HepG2 (cell line): ENCODE results near the gene YIF1A. TPM values are rescaled to one million over a fixed set of nuclear protein-coding genes. Genes with fewer than 3 reads are reported as not detected.

Experiments
- CBX5 ChIP-seq: sonication (generic); formaldehyde crosslinking; IDR thresholded peaks from 2 replicates; pipeline ENCODE4 v1.4.0; 2020; ENCODE audit warnings: missing genetic modification reagents, borderline replicate concordance
- FOXK2 ChIP-seq: fragments of 450-650 bp; IDR thresholded peaks from 2 replicates; pipeline ENCODE4 v1.6.1; 2016
- GATA4 ChIP-seq: sonication (generic); IDR thresholded peaks from 2 replicates; pipeline ENCODE4 v1.6.1; 2016; ENCODE audit warnings: antibody characterized with exemption, low read depth, borderline replicate concordance
- GLI4 ChIP-seq: sonication (generic); formaldehyde crosslinking; IDR thresholded peaks from 2 replicates; pipeline ENCODE4 v1.5.1; 2020; ENCODE audit warnings: missing genetic modification reagents, mild to moderate bottlenecking, moderate library complexity, borderline replicate concordance
- HNRNPL ChIP-seq: fragments of 200-400 bp; formaldehyde crosslinking; IDR thresholded peaks from 2 replicates; pipeline ENCODE4 v1.6.1; 2017; ENCODE audit warnings: mild to moderate bottlenecking, low read depth, low read length
- HOXA5 ChIP-seq: sonication (generic); formaldehyde crosslinking; IDR thresholded peaks from 2 replicates; pipeline ENCODE4 v1.4.0; 2020; ENCODE audit warnings: missing genetic modification reagents
- PAWR ChIP-seq: sonication (generic); formaldehyde crosslinking; IDR thresholded peaks from 2 replicates; pipeline ENCODE4 v1.4.0; 2020; ENCODE audit warnings: missing genetic modification reagents, mild to moderate bottlenecking, borderline replicate concordance
- RAD51 ChIP-seq: fragments of 450-650 bp; IDR thresholded peaks from 2 replicates; pipeline ENCODE4 v1.6.1; 2016; ENCODE audit warnings: borderline replicate concordance
- REPIN1 ChIP-seq: sonication (generic); formaldehyde crosslinking; IDR thresholded peaks from 2 replicates; pipeline ENCODE4 v1.8.0; 2022; ENCODE audit warnings: missing genetic modification reagents, low read depth, mild to moderate bottlenecking, borderline replicate concordance
- TAF1 ChIP-seq: sonication (generic); formaldehyde crosslinking; IDR thresholded peaks from 2 replicates; pipeline ENCODE4 v1.4.0; 2020; ENCODE audit warnings: missing genetic modification reagents
- TMF1 ChIP-seq: sonication (generic); formaldehyde crosslinking; IDR thresholded peaks from 2 replicates; pipeline ENCODE4 v1.8.1; 2022; ENCODE audit warnings: low read depth, missing genetic modification reagents
- ZNF101 ChIP-seq: sonication (generic); formaldehyde crosslinking; IDR thresholded peaks from 2 replicates; pipeline ENCODE4 v1.4.0; 2020; ENCODE audit warnings: mild to moderate bottlenecking, low read depth, missing genetic modification reagents, borderline replicate concordance
- ZNF296 ChIP-seq: sonication (generic); formaldehyde crosslinking; conservative IDR thresholded peaks from 2 replicates; pipeline ENCODE4 v1.5.0; 2020; ENCODE audit warnings: mild to moderate bottlenecking, missing genetic modification reagents
- ZNF30 ChIP-seq: sonication (generic); formaldehyde crosslinking; IDR thresholded peaks from 2 replicates; pipeline ENCODE4 v1.5.0; 2020; ENCODE audit warnings: mild to moderate bottlenecking, missing genetic modification reagents
- ZNF501 ChIP-seq: sonication (generic); formaldehyde crosslinking; IDR thresholded peaks from 2 replicates; pipeline ENCODE4 v1.5.1; 2020; ENCODE audit warnings: mild to moderate bottlenecking, moderate library complexity, missing genetic modification reagents
- ZNF614 ChIP-seq: IDR thresholded peaks from 2 replicates; pipeline ENCODE4 v1.6.1; 2018; ENCODE audit warnings: missing biosample characterization, missing genetic modification reagents, inconsistent platforms, borderline replicate concordance
- ZNF737 ChIP-seq: sonication (generic); formaldehyde crosslinking; IDR thresholded peaks from 2 replicates; pipeline ENCODE4 v1.5.0; 2020; ENCODE audit warnings: missing genetic modification reagents, mild to moderate bottlenecking, borderline replicate concordance
- ZNF766 ChIP-seq: sonication (generic); formaldehyde crosslinking; IDR thresholded peaks from 2 replicates; pipeline ENCODE4 v1.5.0; 2020; ENCODE audit warnings: missing genetic modification reagents, borderline replicate concordance
- ZNF781 ChIP-seq: sonication (generic); formaldehyde crosslinking; IDR thresholded peaks from 2 replicates; pipeline ENCODE4 v1.5.1; 2020; ENCODE audit warnings: borderline replicate concordance, mild to moderate bottlenecking, missing genetic modification reagents; ENCODE audit errors: not compliant biosample characterization
- ZSCAN25 ChIP-seq: sonication (generic); formaldehyde crosslinking; IDR thresholded peaks from 2 replicates; pipeline ENCODE4 v1.8.0; 2022; ENCODE audit warnings: mild to moderate bottlenecking, missing genetic modification reagents
- polyA plus RNA-seq, 8 experiments: library from polyadenylated mRNA; depleted of rRNA in 3 of 8; stranded (reverse) in 7 of 8; unstranded in 1 of 8; fragments of >200 nt; fragmentation: Illumina TruSeq in 4 of 8; extraction: Trizol in 4 of 8; gene quantifications; 2 replicates each; pipeline versions ENCODE4 v1.2.1 to v1.2.3, GENCODE V29; 2011 to 2016; ENCODE audit warnings: low read depth in 4 of 8, missing spikeins in 1 of 8, mixed read lengths in 1 of 8; ENCODE audit not compliant: insufficient read depth in 1 of 8
- total RNA-seq, 5 experiments: library from RNA; depleted of rRNA; stranded (reverse); fragments of >200 nt; fragmentation: Illumina TruSeq; extraction: Trizol; gene quantifications; 2 replicates each; pipeline ENCODE4 v1.2.3, GENCODE V29; 2016; ENCODE audit warnings: low read depth in 1 of 5
- TF ChIP-seq, protein P1 (sequence below): IDR thresholded peaks from 2 replicates; pipeline ENCODE4 v1.6.1; 2016
- TF ChIP-seq, protein P2 (sequence below), 2 experiments: IDR thresholded peaks; 2 replicates each; pipeline ENCODE4 v1.6.1; 2011 to 2012; ENCODE audit warnings: low read length in 2 of 2, borderline replicate concordance in 1 of 2, low read depth in 1 of 2, mild to moderate bottlenecking in 1 of 2, moderate library complexity in 1 of 2
- TF ChIP-seq, protein P3 (sequence below): sonication (generic); formaldehyde crosslinking; IDR thresholded peaks from 2 replicates; pipeline ENCODE4 v1.8.0; 2022; ENCODE audit warnings: missing genetic modification reagents, mild to moderate bottlenecking, inconsistent platforms, borderline replicate concordance

Gene YIF1A
- total and polyA plus RNA-seq, 2 of the 13 experiments (the other 11 are each of a cell fraction or from before 2014, with no cell fraction given): 133 to 145 TPM

DNA sequence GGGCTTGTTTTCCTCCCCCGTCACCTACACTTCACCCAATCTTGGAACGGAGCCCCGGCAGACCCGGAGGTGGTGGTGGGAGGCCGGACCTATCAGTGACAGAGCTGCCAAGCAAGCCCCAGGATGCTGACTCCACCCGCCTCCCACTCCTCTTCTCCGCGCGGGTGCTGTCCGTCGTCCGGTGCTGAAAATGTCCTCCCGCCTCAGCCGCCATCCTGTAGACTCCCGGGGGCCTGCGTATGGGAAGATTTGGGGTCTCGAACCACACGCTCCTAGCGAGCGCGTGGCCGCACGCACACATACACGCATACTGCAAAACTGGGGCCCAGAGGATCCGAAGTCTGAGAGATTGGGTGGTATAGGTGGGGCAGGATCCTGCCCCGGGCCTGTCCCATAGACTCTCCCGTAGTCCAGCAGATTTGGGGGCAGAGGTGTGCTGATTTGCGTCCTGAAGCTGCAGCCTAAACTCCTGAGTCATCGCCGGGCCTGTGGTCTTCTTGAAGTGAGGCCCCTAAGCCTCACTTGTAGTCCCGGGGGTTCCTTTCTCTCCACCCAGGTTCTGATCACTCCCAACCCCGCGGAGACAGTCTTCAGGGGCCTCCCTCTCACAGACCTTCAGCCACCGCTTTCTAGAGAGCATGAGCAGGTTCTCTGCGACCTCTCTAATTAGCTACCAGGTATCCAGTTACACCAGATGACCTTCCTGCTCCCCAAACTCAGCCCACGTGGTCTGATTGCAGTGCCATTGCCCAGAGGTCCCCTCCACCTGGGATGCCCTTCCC, 796 bp upstream of the YIF1A start (continued):
- TF ChIP-seq, protein P1, sequence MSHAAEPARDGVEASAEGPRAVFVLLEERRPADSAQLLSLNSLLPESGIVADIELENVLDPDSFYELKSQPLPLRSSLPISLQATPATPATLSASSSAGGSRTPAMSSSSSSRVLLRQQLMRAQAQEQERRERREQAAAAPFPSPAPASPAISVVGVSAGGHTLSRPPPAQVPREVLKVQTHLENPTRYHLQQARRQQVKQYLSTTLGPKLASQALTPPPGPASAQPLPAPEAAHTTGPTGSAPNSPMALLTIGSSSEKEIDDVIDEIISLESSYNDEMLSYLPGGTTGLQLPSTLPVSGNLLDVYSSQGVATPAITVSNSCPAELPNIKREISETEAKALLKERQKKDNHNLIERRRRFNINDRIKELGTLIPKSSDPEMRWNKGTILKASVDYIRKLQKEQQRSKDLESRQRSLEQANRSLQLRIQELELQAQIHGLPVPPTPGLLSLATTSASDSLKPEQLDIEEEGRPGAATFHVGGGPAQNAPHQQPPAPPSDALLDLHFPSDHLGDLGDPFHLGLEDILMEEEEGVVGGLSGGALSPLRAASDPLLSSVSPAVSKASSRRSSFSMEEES (CRISPR knock-in tag): peak; percentile 80
- TF ChIP-seq FOXK2 (no peak), REPIN1 (CRISPR knock-in tag) (no peak; the same call in 1 of the 2 replicates), ZSCAN25 (CRISPR knock-in tag) (peak; percentile 62; the same call in 1 of the 2 replicates), ZNF781 (peak; percentile 90), HOXA5 (peak; percentile 91), ZNF766 (CRISPR knock-in tag) (peak; percentile 48; the same call in 1 of the 2 replicates), TAF1 (CRISPR knock-in tag) (no peak), CBX5 (CRISPR knock-in tag) (0 out of 2 replicates have a peak, but pooled peaks have one; percentile 28), HNRNPL (no peak), ZNF737 (CRISPR knock-in tag) (0 out of 2 replicates have a peak, but pooled peaks have one; percentile 57), GLI4 (CRISPR knock-in tag) (peak; percentile 61; the same call in 1 of the 2 replicates), GATA4 (no peak), ZNF30 (CRISPR knock-in tag) (no peak; the same call in 1 of the 2 replicates), ZNF296 (no peak), TMF1 (CRISPR knock-in tag) (peak; percentile 84; the same call in 1 of the 2 replicates), RAD51 (no peak), ZNF501 (CRISPR knock-in tag) (peak; percentile 71), PAWR (CRISPR knock-in tag) (no peak), ZNF101 (0 out of 2 replicates have a peak, but pooled peaks have one; percentile 41), ZNF614 (no peak; the same call in 1 of the 2 replicates)
- TF ChIP-seq, protein P2, sequence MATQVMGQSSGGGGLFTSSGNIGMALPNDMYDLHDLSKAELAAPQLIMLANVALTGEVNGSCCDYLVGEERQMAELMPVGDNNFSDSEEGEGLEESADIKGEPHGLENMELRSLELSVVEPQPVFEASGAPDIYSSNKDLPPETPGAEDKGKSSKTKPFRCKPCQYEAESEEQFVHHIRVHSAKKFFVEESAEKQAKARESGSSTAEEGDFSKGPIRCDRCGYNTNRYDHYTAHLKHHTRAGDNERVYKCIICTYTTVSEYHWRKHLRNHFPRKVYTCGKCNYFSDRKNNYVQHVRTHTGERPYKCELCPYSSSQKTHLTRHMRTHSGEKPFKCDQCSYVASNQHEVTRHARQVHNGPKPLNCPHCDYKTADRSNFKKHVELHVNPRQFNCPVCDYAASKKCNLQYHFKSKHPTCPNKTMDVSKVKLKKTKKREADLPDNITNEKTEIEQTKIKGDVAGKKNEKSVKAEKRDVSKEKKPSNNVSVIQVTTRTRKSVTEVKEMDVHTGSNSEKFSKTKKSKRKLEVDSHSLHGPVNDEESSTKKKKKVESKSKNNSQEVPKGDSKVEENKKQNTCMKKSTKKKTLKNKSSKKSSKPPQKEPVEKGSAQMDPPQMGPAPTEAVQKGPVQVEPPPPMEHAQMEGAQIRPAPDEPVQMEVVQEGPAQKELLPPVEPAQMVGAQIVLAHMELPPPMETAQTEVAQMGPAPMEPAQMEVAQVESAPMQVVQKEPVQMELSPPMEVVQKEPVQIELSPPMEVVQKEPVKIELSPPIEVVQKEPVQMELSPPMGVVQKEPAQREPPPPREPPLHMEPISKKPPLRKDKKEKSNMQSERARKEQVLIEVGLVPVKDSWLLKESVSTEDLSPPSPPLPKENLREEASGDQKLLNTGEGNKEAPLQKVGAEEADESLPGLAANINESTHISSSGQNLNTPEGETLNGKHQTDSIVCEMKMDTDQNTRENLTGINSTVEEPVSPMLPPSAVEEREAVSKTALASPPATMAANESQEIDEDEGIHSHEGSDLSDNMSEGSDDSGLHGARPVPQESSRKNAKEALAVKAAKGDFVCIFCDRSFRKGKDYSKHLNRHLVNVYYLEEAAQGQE (IDR thresholded peaks at IDR 0.05; ENCODE audit: borderline replicate concordance in 1 of 2, low read depth in 1 of 2, low read length in 2 of 2): peak in 1 of 2 experiments; percentile 96; a peak in 2 of 4 replicates
- TF ChIP-seq, protein P3, sequence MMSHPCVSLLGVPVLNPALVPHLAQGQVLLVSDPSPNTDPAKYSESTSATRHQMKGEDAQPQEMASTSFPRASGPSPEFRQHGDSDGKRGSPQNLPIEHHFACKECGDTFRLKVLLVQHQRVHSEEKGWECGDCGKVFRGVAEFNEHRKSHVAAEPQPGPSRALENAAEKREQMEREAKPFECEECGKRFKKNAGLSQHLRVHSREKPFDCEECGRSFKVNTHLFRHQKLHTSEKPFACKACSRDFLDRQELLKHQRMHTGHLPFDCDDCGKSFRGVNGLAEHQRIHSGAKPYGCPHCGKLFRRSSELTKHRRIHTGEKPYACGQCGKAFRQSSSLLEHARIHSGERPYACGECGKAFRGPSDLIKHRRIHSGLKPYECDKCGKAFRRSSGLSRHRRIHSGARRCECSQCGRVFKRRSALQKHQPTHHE: no peak; the same call in 1 of the 2 replicates
